Nephron progenitor cell (in vitro differentiated cells): ENCODE results near the gene AP1M1.
"Not testable (repeated sequence)": the region's sequence is repeated elsewhere in the genome, so short reads cannot be mapped to it uniquely, and the experiment has no call there.

Source experiments
- DNase-seq: peaks from one replicate; pipeline ENCODE4 v3.0.0; 2021
- H3K27ac Mint-ChIP-seq: 2 replicates; pipeline ENCODE4 v1.8.0; 2021; ENCODE audit warnings: mild to moderate bottlenecking, moderate library complexity, mixed read lengths
- H3K27me3 Mint-ChIP-seq: 2 replicates; pipeline ENCODE4 v1.8.0; 2021; ENCODE audit warnings: mild to moderate bottlenecking, low read depth, mixed read lengths; ENCODE audit not compliant: poor library complexity
- H3K36me3 Mint-ChIP-seq: 2 replicates; pipeline ENCODE4 v1.8.0; 2021; ENCODE audit warnings: low read depth, mixed read lengths
- H3K4me1 Mint-ChIP-seq: 2 replicates; pipeline ENCODE4 v1.8.0; 2021; ENCODE audit warnings: mixed read lengths
- H3K4me3 Mint-ChIP-seq: 2 replicates; pipeline ENCODE4 v1.8.0; 2021; ENCODE audit warnings: mild to moderate bottlenecking, moderate library complexity, mixed read lengths
- H3K9me3 Mint-ChIP-seq: 2 replicates; pipeline ENCODE4 v1.8.0; 2021; ENCODE audit warnings: mild to moderate bottlenecking, moderate library complexity, mixed read lengths
- CTCF ChIP-seq: fragments of 200-600 bp; sonication (generic); IDR thresholded peaks from 2 replicates; pipeline ENCODE4 v1.5.0; 2021; ENCODE audit warnings: antibody characterized with exemption

Gene AP1M1

GRCh38 chr19:16164222-16164890 lies 33.4 kb upstream of the AP1M1 start:
- no peaks in the 10 kb centered on the region for H3K4me1 Mint-ChIP-seq
- no peak overlapping the region for H3K27ac Mint-ChIP-seq
- H3K27me3 Mint-ChIP-seq, result peaks cover 9% of the 10 kb centered on the region
- no peak for DNase-seq
- TF ChIP-seq CTCF, result no peak
- no peaks in the 10 kb centered on the region for H3K36me3 Mint-ChIP-seq
- H3K9me3 Mint-ChIP-seq, result no peaks in the 10 kb centered on the region
- no peak overlapping the region for H3K4me3 Mint-ChIP-seq

- peaks cover 16% of the 10 kb centered on the region for H3K27me3 Mint-ChIP-seq
- no peaks in the 10 kb centered on the region for H3K9me3 Mint-ChIP-seq
- H3K4me1 Mint-ChIP-seq, result no peaks in the 10 kb centered on the region
- H3K27ac Mint-ChIP-seq, result no peak overlapping the region
- H3K4me3 Mint-ChIP-seq, result no peak overlapping the region
- H3K36me3 Mint-ChIP-seq, result no peaks in the 10 kb centered on the region
- no peak for TF ChIP-seq CTCF
- DNase-seq, result no peak
Measured at GRCh38 chr19:16166417-16166816, 31.3 kb upstream of the AP1M1 start.

GRCh38 chr19:16167055-16167454 lies 30.7 kb upstream of the AP1M1 start:
- H3K27me3 Mint-ChIP-seq, result peaks cover 15% of the 10 kb centered on the region
- H3K4me1 Mint-ChIP-seq, result no peaks in the 10 kb centered on the region
- no peak for DNase-seq
- no peak for TF ChIP-seq CTCF
- H3K4me3 Mint-ChIP-seq, result no peak overlapping the region
- H3K36me3 Mint-ChIP-seq, result no peaks in the 10 kb centered on the region
- no peaks in the 10 kb centered on the region for H3K9me3 Mint-ChIP-seq
- H3K27ac Mint-ChIP-seq, result no peak overlapping the region

GRCh38 chr19:16168465-16169081 lies 29.1 kb upstream of the AP1M1 start:
- Mint-ChIP-seq H3K4me1 (peaks cover 10% of the 10 kb centered on the region), H3K9me3 (no peaks in the 10 kb centered on the region), H3K36me3 (no peaks in the 10 kb centered on the region), H3K27ac (peak overlapping the region; percentile 39), H3K27me3 (peaks cover 26% of the 10 kb centered on the region), H3K4me3 (no peak overlapping the region)
- TF ChIP-seq CTCF, result no peak
- DNase-seq, result no peak

- H3K27ac Mint-ChIP-seq, result no peak overlapping the region
- peaks cover 10% of the 10 kb centered on the region for H3K4me1 Mint-ChIP-seq
- H3K27me3 Mint-ChIP-seq, result peaks cover 26% of the 10 kb centered on the region
- DNase-seq, result no peak
- TF ChIP-seq CTCF, result no peak
- peaks cover 4% of the 10 kb centered on the region for H3K9me3 Mint-ChIP-seq
- H3K36me3 Mint-ChIP-seq, result no peaks in the 10 kb centered on the region
- H3K4me3 Mint-ChIP-seq, result no peak overlapping the region
Measured at GRCh38 chr19:16170134-16170533, 27.6 kb upstream of the AP1M1 start.

- no peak overlapping the region for H3K27ac Mint-ChIP-seq
- peaks cover 10% of the 10 kb centered on the region for H3K4me1 Mint-ChIP-seq
- no peak overlapping the region for H3K4me3 Mint-ChIP-seq
- no peak for DNase-seq
- H3K9me3 Mint-ChIP-seq, result peaks cover 6% of the 10 kb centered on the region
- peaks cover 52% of the 10 kb centered on the region for H3K27me3 Mint-ChIP-seq
- no peaks in the 10 kb centered on the region for H3K36me3 Mint-ChIP-seq
- TF ChIP-seq CTCF, result no peak
Measured at GRCh38 chr19:16175954-16176353, 21.8 kb upstream of the AP1M1 start.

- not testable (repeated sequence) for H3K4me1 Mint-ChIP-seq, H3K4me3 Mint-ChIP-seq, H3K9me3 Mint-ChIP-seq, DNase-seq, H3K36me3 Mint-ChIP-seq, H3K27ac Mint-ChIP-seq
- H3K27me3 Mint-ChIP-seq, result peaks cover 53% of the 10 kb centered on the region
Measured at GRCh38 chr19:16178866-16179265, 18.8 kb upstream of the AP1M1 start.
